CD4-positive, alpha-beta T cell treated with Interleukin-6 at 100 ng/mL for 8 hours (primary cell): ENCODE data around the gene IGSF10.
"Not testable (repeated sequence)": the region's sequence is repeated elsewhere in the genome, so short reads cannot be mapped to it uniquely, and the experiment has no call there.

ENCODE experiments used
- DNase-seq: peaks from one replicate; pipeline ENCODE4 v3.0.0-alpha.2; 2020; ENCODE audit warnings: mixed read lengths, low spot score

The IGSF10 gene

GRCh38 chr3:151460774-151461450 lies at the start of gene IGSF10:
IGSF10 (minus strand) TSS chr3:151461061; CDS start chr3:151458709, 2,352 bp downstream.
- DNase-seq = no peak

GRCh38 chr3:151509468-151510135 lies 48.7 kb upstream of the IGSF10 start:
- DNase-seq = not testable (repeated sequence)

GRCh38 chr3:151504606-151505005 lies 43.7 kb upstream of the IGSF10 start:
- DNase-seq = no peak

- no peak for DNase-seq
Observed at GRCh38 chr3:151503074-151503473, 42.2 kb upstream of the IGSF10 start.

GRCh38 chr3:151501923-151502632 lies 41.2 kb upstream of the IGSF10 start:
- no peak for DNase-seq

GRCh38 chr3:151501171-151501922 lies 40.5 kb upstream of the IGSF10 start:
- DNase-seq = no peak

GRCh38 chr3:151499168-151499567 lies 38.3 kb upstream of the IGSF10 start:
- no peak for DNase-seq

GRCh38 chr3:151491525-151491924 lies 30.7 kb upstream of the IGSF10 start:
- no peak for DNase-seq

GRCh38 chr3:151487833-151488232 lies 27.0 kb upstream of the IGSF10 start:
- not testable (repeated sequence) for DNase-seq

- no peak for DNase-seq
Observed at GRCh38 chr3:151483961-151484520, 23.2 kb upstream of the IGSF10 start.

- DNase-seq = no peak
Observed at GRCh38 chr3:151483488-151483887, 22.6 kb upstream of the IGSF10 start.

GRCh38 chr3:151480492-151480891 lies 19.6 kb upstream of the IGSF10 start:
- DNase-seq = no peak

GRCh38 chr3:151479452-151479851 lies 18.6 kb upstream of the IGSF10 start:
- no peak for DNase-seq

- DNase-seq = no peak
Observed at GRCh38 chr3:151478335-151478697, 17.5 kb upstream of the IGSF10 start.

GRCh38 chr3:151477591-151478334 lies 16.9 kb upstream of the IGSF10 start:
- DNase-seq = no peak

GRCh38 chr3:151476344-151477018 lies 15.6 kb upstream of the IGSF10 start:
- DNase-seq = no peak

- DNase-seq = peak; percentile 41
Observed at GRCh38 chr3:151468284-151468917, 7.5 kb upstream of the IGSF10 start.

GRCh38 chr3:151467069-151467468 lies 6.2 kb upstream of the IGSF10 start:
- no peak for DNase-seq

- no peak for DNase-seq
Observed at GRCh38 chr3:151462991-151463390, 2.1 kb upstream of the IGSF10 start.

GRCh38 chr3:151462278-151462780 lies 1.5 kb upstream of the IGSF10 start:
- no peak for DNase-seq
